Measurements from ENCODE around the gene PRDX5. TPM values are rescaled to one million over a fixed set of nuclear protein-coding genes. Genes with fewer than 3 reads are reported as not detected.

The PRDX5 gene
- total RNA-seq, 1 experiment from 2014 or later, result 255 TPM

DNA sequence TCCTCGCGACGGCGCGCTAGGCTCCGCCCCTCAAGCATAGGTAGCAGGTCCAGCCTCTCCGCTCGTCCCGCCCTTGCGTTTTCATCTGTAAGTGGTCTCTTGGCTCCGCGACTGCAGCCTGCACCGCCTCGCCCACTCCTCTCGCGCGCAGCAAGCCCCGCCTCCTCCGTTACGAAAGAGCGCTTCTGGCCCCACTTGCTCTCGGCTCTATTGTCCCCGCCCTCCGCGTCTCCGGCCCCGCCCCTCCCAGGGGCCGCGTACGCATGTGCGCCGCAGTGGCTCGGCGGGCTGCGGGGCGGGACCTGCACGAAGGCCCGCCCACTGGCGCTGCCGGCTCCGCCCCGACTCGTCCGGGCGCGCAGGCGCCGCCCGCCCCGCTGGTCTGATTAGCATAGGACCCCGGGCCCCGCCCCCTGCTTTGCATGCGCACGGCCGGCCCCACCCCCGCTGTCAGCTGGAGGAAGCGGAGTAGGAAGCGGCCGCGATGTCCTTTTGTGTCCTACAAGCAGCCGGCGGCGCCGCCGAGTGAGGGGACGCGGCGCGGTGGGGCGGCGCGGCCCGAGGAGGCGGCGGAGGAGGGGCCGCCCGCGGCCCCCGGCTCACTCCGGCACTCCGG is 12.7 kb upstream of the PRDX5 start, which contains the start of gene ESRRA:
Gene ESRRA, plus strand, starts transcription at position 450 of the 616 bp plus-strand sequence. CDS start 1,656 bp downstream, outside the sequence.
- H3K27me3 Mint-ChIP-seq (ENCODE audit: low read depth), result peaks cover 19% of the 10 kb centered on the region

More for the DNA sequence above, 12.7 kb upstream of the PRDX5 start, which contains the start of gene ESRRA:
- Mint-ChIP-seq H3K36me3 (peaks cover 3% of the 10 kb centered on the region), H3K4me1 (peaks cover 16% of the 10 kb centered on the region), H3K4me3 (peak within 1 kb of the TSS; percentile 91), H3K9me3 (no peaks in the 10 kb centered on the region), H3K27ac (peak within 1 kb of the TSS; percentile 100)
- ATAC-seq (peak; percentile 79), DNase-seq (ENCODE audit: low spot score) (peak; percentile 100)
- ChIA-PET CTCF (interaction anchor here (0.6 to 5.6 kb wide), 31 partner anchors 9 to 156 kb away, joined by 3 to 151 read pairs (median 8); partner anchors contain the start of genes BAD, DNAJC4, FERMT3 and FKBP2), POLR2A (interaction anchor here (0.6 to 2.6 kb wide), 9 partner anchors 13 to 474 kb away, joined by 3 to 25 read pairs (median 5); partner anchors contain the start of genes PRDX5 and TRMT112)
- TF ChIP-seq GRHL2 (CRISPR knock-in tag; IDR thresholded peaks at IDR 0.05; ENCODE audit: insufficient replicate concordance, severe bottlenecking) (no peak), ARID4B (CRISPR knock-in tag; IDR thresholded peaks at IDR 0.05; ENCODE audit: borderline replicate concordance) (no peak), ZNF416 (CRISPR knock-in tag; IDR thresholded peaks at IDR 0.05) (no peak), OVOL2 (CRISPR knock-in tag; IDR thresholded peaks at IDR 0.05; ENCODE audit: borderline replicate concordance) (no peak), NFATC4 (CRISPR knock-in tag; IDR thresholded peaks at IDR 0.05) (no peak), EMX1 (CRISPR knock-in tag; IDR thresholded peaks at IDR 0.05) (no peak), ETV6 (CRISPR knock-in tag; IDR thresholded peaks at IDR 0.05) (no peak), JAZF1 (CRISPR knock-in tag; IDR thresholded peaks at IDR 0.05) (no peak), MAX (CRISPR knock-in tag; IDR thresholded peaks at IDR 0.05) (0 out of 2 replicates have a peak, but pooled peaks have one; percentile 9), TEAD4 (CRISPR knock-in tag; IDR thresholded peaks at IDR 0.05) (no peak), ZMAT4 (CRISPR knock-in tag; IDR thresholded peaks at IDR 0.05) (no peak), ZNF138 (CRISPR knock-in tag; conservative IDR thresholded peaks at IDR 0.05) (no peak), SP1 (CRISPR knock-in tag; conservative IDR thresholded peaks at IDR 0.05) (peak; percentile 83), ZNF396 (CRISPR knock-in tag; IDR thresholded peaks at IDR 0.05; ENCODE audit: borderline replicate concordance) (no peak)
- TF ChIP-seq, protein P1, sequence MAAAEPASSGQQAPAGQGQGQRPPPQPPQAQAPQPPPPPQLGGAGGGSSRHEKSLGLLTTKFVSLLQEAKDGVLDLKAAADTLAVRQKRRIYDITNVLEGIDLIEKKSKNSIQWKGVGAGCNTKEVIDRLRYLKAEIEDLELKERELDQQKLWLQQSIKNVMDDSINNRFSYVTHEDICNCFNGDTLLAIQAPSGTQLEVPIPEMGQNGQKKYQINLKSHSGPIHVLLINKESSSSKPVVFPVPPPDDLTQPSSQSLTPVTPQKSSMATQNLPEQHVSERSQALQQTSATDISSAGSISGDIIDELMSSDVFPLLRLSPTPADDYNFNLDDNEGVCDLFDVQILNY (CRISPR knock-in tag; IDR thresholded peaks at IDR 0.05), result 0 out of 2 replicates have a peak, but pooled peaks have one; percentile 52
- TF ChIP-seq, protein P2, sequence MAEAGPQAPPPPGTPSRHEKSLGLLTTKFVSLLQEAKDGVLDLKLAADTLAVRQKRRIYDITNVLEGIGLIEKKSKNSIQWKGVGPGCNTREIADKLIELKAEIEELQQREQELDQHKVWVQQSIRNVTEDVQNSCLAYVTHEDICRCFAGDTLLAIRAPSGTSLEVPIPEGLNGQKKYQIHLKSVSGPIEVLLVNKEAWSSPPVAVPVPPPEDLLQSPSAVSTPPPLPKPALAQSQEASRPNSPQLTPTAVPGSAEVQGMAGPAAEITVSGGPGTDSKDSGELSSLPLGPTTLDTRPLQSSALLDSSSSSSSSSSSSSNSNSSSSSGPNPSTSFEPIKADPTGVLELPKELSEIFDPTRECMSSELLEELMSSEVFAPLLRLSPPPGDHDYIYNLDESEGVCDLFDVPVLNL (CRISPR knock-in tag; IDR thresholded peaks at IDR 0.05; ENCODE audit: borderline replicate concordance, low read depth), result no peak
